Measurements from ENCODE around the gene SPAG16.

The SPAG16 gene

DNA sequence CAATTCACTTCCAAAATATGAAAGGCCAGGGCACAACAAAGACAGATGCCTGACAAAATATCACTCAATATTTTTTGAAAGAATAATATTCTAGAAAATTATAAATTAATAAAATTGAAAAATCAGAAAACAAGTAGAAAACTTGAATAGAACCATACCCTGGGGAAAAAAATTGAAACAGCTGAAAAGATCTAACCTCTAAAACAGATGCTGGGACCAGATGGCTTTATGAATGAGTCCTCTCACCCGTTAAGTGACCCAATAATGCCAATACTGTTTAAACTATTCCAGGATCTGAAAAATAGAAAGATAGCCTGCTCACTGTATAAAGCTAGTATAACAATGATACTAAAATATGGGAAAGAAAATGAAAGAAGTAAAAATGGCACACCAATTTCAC lies 804.3 kb downstream of the SPAG16 start:
- DNase-seq (ENCODE audit: low read depth), result no peak

DNA sequence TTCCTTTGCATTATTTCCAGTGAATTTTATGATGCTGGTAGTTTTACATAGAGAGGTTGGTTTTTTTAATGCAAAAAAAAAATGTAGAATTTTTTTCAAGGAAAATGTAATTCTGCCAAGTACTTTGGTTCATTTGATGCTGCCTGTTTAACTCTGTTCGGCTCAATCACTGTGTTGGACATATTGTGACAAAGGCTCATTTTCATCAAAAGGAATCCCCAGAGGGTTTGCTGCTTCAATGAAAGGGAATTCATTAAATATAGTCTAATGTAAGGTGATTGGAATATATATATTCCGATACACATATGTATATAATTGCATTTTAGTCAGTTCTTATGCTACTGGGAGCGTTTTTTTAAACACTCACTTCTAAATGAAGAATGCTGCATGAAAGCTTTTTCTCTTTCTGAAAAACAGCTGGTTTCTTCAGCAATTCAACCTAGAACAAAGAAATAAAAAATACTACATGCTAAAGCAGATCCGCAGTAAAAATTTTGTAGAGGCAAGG lies 812.0 kb downstream of the SPAG16 start:
- DNase-seq (ENCODE audit: low read depth), result no peak

DNA sequence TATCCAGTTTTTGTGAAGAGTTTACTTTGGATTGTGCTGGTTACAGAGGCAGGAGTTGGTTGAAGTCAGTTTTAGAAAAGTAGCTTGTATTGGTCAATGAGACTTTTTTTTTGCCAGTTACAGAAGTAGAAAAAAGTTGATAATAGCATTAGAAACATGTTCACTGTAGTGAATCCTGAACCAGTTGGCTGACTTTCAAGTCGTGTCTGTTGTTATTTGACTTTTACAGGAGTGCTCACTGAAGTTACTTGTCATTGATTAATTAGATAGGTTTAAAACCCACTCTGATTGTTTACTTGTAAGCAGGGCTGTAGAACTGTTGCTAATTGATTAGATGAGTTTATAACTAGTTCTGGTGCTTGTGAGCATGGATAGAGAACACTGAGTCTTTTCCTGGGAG lies 814.5 kb downstream of the SPAG16 start:
- DNase-seq (ENCODE audit: low read depth), result no peak

DNA sequence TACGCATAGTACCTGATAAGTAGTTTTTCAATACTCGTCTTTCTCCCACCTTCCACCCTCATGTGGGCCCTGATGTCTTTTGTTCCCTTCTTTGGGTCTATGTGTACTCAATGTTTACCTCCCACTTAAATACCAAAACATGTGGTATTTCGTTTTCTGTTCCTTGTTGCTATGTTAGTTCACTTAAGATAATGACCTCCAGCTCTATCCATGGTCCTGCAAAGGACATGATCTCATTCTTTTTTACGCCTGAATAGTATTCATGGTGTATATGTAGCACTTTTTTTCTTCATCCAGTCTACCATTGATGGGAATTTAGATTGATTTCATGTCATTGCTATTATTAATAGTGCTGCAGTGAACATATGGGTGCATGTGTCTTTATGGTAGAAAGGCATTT lies 816.2 kb downstream of the SPAG16 start:
- no peak for DNase-seq (ENCODE audit: low read depth)

DNA sequence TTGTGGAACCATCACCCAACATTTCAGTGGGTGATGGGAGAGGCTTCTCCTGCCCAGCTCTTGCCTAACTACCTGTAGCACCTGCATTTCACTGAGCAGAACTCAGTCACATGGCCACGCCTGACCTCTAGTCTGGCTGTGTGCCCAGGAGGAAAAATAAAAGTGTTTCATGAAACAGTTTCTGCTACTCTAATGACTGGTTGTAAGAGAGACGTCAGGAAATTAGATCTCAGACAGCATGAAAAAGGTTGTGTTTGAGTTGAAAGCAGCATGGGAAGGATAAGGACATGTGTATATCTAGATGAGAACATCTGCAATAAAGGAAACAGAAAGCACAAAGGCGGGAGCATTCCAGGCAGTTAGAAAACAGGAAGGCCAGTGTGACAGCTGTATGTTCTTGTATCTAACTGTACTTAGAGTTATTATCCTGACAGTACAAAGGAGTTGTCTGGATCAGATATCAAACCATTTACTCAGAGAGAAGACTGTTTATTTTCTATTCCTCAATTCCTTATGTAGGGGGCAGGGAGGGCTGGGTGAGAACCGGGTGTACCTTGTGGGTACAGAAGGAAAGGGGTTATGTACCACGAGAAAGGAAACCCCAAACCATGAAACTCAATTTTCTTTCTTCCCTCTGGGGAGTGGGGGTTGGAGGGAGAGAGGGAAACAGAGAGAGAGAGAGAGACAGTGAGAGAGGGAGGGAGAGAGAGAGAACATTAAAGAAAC lies 819.2 kb downstream of the SPAG16 start:
- DNase-seq (ENCODE audit: low read depth), result no peak

DNA sequence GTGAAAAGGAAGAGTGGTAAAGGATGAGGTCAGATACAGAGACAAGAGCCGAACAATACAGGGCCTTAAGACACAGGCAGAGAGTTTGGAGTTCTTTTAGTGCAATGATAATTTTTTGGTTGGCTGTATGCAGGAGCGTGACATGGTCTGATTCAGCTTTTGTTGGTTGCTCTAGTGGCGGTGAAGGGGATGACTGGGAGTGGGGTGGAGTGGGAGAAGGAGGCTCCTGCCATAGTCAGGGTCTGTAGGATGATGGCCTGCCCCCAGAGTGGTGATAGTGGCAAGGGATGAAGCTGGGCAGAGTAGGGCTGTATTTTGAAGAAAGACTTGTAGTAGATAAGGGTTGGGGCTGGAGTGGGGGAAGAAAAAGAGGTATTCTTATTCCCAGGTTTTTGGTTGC lies 820.0 kb downstream of the SPAG16 start:
- DNase-seq (ENCODE audit: low read depth), result no peak

DNA sequence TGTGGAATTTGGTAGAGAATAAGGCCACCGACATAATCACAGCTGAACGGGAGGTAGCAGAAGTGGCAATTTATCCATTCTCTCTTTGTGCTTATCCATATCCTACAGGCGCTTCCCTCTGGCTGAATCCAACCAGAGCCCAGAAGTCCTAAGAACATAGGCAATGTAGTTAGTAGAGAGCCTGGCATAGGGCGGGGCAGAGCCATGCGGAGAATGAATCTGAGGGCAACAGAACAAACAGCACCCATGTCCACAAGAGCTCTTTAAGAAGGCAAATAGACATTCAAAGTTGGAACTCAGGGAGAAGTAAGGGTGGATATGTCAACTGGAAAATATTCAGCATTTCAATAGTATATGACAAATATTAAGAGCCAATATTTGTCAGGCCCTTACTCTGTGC lies 820.7 kb downstream of the SPAG16 start:
- DNase-seq (ENCODE audit: low read depth), result no peak

DNA sequence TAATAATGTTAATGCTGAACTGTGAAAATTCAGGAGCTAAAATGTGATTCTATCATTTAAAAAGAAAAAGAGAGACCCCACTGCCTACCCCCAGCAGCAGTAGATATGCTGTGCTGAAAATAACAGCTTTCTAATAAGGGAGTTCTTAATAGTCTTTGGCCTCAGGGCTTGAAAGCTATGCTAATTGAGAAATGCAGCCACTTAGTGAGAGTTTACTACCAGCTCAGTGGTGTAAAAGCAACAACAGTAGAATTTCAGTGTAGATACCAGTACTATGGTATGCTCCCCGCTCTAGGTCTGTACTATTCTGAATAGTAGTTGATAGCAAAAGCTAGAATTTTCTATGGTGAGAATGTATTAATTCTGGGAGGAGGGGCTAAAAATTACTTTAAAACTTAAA lies 823.5 kb downstream of the SPAG16 start:
- no peak for DNase-seq (ENCODE audit: low read depth)

DNA sequence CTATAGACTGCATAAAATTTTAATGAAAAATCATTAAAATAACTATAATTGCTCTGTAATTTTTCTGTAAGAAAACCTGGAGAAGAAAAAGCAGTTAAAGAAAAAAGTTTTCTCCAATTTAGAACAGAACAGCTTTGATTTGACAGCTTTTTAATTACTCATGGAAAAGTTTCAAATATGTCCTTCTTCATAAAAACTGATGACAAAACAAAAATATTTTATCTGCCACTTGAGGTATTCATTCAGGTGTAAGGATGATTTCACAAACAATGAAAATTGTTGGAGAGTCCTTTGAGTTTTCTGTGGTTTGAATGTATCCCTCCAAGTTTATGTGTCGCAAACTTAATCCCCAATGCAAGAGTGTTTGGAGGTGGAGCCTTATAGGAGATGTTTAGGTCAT lies 824.3 kb downstream of the SPAG16 start:
- DNase-seq (ENCODE audit: low read depth), result no peak

DNA sequence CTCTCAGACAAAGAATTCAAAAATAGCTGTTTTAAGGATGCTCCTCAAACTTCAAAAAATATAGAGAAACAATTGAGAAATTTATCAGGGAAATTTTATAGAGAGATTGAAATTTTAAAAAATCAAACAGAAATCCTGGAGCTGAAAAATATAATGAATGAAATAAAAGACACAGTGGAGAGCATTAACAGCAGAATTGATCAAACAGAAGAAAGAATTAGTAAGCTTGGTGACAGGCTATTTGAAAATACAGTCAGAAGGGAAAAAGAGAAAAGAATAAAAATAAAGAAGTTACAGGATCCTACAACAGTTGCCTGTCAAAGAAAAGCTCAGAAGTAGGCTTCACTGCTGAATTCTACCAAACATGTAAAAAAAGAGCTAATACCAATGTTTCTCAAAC lies 832.8 kb downstream of the SPAG16 start:
- no peak for DNase-seq (ENCODE audit: low read depth)

DNA sequence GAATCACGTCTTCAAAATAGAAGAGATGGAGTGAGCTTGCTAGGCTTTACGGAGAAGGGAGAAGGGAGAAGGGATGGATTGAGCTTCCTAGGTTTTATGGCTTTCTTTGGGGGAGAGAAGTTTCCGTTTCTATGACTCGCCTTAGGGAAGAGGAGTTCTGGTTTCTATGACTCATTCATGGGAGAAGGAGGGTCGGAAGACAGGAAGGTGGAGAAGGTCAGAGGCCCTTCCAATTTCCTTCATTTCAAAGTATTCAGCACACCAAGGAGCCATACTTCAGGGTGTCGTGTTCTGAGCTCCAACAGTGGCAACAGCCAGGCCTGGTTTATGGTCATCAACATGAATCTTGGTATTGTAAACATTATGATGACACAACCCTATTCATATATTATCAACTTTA lies 841.9 kb downstream of the SPAG16 start:
- no peak for DNase-seq (ENCODE audit: low read depth)

DNA sequence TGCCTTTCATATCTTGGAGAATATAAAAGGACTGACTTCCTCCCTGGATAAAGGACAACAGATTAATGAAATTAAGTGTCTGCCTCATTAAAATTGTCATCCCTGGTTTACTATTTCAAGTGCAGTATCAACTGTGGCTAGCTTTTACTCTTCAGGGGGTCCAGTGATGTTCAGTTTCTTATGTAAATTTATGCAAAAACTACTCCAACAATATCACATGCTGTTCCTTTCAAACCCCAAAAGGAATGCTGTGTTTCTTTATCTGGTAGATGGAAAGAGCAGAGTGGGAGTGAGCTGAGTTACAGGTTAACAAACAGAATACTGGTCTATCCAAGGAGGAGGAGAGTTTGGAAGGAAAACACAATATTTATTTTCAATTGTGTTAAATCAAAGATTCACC lies 842.9 kb downstream of the SPAG16 start:
- DNase-seq (ENCODE audit: low read depth), result no peak

DNA sequence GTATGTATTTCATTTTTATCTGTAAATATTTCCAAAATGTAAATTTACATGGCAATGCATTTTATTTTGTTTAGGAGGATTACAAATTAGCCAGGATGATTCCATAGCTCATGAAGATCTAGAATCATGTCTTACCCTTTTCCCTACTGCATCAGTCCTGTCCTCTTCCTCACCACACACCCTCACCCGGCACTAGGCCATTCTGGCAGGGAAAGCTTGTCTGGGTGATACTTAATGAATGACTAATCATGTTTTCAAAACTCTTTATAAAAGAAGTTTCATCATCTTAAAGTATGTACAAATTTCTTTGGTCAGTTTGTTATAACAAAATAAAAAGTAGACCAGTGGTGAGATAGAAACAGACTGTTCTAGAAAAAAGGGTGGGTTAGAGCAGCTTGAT lies 843.3 kb downstream of the SPAG16 start:
- no peak for DNase-seq (ENCODE audit: low read depth)

DNA sequence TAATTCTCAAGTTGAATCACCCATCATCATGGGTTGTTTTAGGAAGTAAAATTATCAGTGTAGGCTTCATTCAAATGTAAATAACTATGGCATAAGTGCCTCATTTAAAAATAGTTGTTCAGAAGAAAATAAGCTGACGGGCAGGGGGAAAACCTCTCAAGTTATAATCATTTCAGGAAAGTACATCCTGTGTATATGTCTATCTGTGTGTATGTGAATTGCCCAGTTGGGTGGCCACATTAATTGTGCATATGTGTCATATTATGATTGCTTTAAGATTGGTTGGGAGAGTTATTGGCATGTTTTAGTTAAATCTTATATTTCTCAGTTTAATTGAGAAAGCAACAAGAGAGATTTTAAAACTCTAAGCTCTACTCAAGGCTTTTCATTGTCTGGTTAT lies 843.8 kb downstream of the SPAG16 start:
- DNase-seq (ENCODE audit: low read depth), result no peak

DNA sequence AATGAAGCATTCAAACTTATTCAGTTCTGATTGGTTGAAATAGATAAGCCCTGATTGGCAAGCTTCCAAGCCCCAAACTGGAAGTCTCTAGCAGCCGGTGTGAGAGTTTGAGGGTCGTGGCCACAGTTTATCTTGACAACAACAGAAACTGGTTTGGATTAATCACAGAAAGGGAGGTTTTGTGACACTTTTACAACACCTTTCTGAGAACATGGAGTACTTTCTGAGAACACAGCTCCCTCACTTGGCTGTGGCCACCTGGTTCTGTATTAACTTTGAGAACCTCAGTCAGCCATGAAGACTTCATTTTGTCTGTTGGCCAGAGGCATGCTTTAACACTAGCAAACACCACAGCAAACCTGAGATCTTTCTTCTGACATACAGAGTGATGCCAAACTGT lies 845.9 kb downstream of the SPAG16 start:
- no peak for DNase-seq (ENCODE audit: low read depth)

DNA sequence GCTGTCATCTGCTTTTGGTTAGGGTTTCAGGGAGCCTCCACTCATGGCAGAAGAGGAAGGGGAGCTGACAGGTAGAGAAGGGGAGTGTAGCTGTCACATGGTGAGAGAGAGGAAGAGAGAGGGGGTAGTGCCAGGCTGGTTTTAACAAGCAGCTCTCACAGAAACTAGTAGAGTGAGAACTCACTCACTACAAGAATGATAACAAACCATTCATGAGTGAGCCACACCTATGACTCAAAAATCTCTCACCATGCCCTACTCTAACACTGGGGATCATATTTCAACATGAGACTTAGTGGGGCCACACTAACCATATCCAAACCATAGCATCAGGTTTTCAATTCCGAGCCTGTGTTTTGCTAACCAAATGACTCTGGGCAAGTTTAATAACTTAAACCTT lies 851.7 kb downstream of the SPAG16 start:
- no peak for DNase-seq (ENCODE audit: low read depth)

DNA sequence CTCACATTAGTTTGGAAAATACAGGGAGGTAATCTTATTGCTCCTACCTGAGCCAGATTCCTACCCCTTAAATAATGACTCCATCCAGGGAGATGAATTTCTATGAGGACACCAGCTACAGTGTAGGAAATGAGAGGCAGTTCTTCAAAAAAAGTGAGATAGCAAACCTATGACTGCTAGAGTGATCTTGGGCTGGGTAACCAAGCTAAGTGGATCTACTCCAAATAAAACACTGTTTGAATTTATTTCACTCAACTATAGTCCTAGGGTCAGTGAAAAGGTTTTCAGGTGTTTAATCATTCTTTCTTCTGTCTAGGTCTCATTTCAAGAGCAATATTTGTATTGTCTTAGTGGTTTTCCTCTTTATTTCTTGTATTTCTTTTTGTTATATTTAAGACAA lies 854.5 kb downstream of the SPAG16 start:
- DNase-seq (ENCODE audit: low read depth), result no peak

DNA sequence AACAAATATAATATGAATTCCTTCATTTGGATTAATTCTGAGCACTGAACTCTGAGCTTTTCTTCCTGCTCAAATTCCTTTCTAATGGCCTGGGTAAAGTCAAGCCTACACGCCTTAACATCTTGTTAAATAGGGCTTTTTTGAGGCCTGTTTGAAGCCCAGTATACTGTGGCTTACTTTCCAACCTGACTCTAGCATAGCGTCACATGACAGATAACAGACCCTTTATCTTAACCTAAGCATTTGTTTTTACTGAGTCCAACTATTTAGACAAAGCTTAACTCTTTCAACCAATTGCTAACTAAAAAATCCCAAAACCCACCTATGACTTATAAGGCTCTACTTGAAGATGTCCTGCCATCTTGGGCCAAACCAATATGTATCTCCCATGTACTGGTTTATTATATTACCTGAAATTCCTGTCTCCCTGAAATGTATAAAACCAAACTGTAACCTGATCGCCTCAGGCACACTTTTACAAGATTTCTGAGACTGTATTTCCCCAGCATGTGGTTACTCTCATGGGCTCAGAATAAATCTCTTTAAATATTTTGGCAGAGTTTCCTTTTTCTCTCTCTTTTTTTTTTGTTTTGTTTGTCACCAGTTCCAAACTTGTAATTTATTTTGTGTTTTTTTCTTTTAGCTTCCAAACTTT lies 855.5 kb downstream of the SPAG16 start:
- DNase-seq (ENCODE audit: low read depth), result no peak

DNA sequence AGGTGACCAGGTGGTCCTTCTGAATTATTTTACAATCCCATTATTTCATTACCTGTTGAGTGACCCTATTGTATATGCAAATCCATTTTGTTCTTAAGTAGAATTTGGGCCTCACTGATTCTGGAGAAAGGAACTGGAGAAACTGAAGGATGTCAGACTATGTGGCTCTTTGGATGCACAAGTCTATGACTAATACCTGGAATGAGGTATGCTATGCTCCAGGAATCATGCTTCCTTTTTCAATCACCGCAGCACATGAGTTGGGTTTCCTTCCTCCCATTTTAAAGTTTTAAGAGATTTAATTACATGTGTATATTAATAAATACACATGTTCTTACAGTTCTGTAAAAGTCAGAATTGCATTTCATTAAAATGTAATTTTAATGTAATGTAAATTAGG lies 872.7 kb downstream of the SPAG16 start:
- DNase-seq (ENCODE audit: low read depth), result no peak

DNA sequence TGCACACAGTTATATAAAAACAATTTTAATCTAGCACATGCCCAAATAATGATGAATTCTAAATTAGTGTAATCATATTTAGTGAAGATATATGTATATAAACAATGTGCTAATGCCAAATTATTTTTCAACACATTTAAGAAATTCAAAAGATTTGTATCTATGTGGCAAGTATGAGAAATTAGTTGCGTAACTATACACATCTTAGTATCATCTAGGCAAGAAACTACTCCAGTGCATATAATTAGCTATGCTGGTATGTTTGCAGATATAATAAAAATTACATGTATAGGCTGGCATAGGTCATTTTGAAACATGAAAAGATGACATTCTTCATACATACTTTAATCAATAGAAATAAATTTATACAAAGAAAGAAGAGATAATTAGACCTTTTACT lies 874.6 kb downstream of the SPAG16 start:
- no peak for DNase-seq (ENCODE audit: low read depth)

DNA sequence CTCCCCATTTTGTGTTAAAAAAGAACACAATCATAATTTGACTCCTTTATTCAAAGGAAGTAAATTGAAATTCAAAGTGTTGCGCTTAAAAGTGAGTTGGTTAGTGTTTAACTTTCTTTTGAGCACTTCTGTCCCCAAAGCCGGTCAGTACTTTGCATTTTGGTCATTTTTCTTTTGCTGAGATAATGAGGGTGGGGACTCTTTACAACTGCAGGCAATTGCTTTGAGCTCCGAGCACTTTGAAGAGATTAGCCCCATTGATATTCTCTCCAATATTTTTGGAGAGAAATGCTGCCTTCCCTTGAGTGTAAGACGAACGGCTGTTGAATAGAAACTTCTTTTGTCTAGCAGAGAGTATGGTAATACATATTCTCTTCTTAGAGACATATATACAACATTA lies 885.0 kb downstream of the SPAG16 start:
- no peak for DNase-seq (ENCODE audit: low read depth)

DNA sequence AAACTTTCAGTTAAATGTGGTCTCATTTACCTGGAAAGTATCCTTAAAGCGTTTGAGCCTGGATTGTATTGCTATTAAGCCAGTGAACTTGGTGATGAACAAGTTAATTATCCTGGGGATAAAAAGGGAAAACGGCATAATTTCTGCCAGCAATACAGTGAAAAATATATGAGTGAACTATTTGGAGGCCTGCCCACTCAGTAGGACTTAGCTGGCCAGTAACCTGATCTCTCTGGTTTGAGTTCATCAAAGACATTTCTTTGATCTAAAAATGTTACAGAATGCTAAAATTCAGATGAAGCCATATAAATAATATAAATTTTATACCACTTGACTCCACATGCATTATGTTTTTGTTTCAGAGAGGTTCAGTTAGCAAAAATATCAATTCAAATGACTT lies 885.5 kb downstream of the SPAG16 start:
- DNase-seq (ENCODE audit: low read depth), result no peak

DNA sequence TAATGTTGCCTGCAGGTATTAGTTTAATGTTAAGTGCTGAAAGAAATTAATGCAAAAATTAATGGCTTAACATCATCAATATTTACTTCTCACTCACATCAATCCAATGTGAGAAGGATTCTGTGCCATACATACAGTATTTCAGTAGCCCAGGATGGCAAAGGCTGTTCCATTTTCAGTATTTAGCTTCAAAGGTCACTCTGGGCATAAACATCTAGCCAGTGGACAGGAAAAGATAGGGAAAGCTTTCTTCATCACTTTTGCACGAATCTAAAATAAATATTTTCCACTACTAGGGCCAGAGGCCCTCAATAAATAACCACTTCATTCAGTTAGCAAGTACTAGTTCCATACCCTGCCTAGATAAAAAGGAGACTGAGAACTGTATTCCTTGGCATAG lies 890.3 kb downstream of the SPAG16 start:
- DNase-seq (ENCODE audit: low read depth), result no peak

DNA sequence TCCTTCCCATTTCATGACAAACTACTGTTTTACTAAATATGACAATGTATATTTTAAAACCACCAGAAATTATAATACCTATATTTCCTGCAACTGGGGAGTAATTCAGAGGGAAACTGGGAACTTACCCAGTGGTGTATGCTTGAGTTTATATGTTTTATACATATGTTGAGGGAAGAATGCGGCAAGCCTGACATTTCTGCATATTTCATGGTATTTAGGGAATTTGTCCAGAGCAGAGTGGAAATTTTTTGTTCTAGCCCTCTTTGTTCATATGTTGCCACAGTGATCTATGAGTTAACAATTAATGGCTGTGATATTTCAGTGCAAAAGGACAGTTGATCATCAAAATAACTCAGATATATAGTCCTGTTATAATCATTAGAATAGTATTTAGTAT lies 895.8 kb downstream of the SPAG16 start:
- DNase-seq (ENCODE audit: low read depth), result no peak
